GM23248 (cell line): Measurements from ENCODE around the gene NOC2L. TPM values are rescaled to one million over a fixed set of nuclear protein-coding genes. Genes with fewer than 3 reads are reported as not detected.

Experiments
- DNase-seq: peaks from one replicate; pipeline ENCODE4 v3.0.0-alpha.2; 2015
- H2AFZ ChIP-seq: fragments of 200-600 bp; sonication (generic); 2 replicates; pipeline ENCODE4 v1.6.1; 2016; ENCODE audit warnings: antibody characterized with exemption
- H3F3A ChIP-seq: fragments of 200-600 bp; sonication (generic); 2 replicates; pipeline ENCODE4 v1.6.1; 2016; ENCODE audit warnings: mild to moderate bottlenecking, antibody characterized with exemption, mixed run types; ENCODE audit not compliant: insufficient read depth
- H3K27ac ChIP-seq: fragments of 200-600 bp; sonication (generic); 2 replicates; pipeline ENCODE4 v1.5.1; 2016; ENCODE audit warnings: mild to moderate bottlenecking
- H3K27me3 ChIP-seq: fragments of 200-600 bp; sonication (generic); replicated peaks from 2 replicates; pipeline ENCODE4 v1.6.1; 2016; ENCODE audit warnings: mild to moderate bottlenecking; ENCODE audit not compliant: insufficient read depth
- H3K36me3 ChIP-seq: fragments of 200-600 bp; sonication (generic); 2 replicates; pipeline ENCODE4 v1.6.1; 2016; ENCODE audit warnings: low read depth, mild to moderate bottlenecking
- H3K4me1 ChIP-seq: fragments of 200-600 bp; sonication (generic); 2 replicates; pipeline ENCODE4 v1.6.1; 2016; ENCODE audit warnings: mild to moderate bottlenecking; ENCODE audit not compliant: insufficient read depth
- H3K4me2 ChIP-seq: fragments of 200-600 bp; sonication (generic); one replicate; pipeline ENCODE4 v1.6.1; 2016; ENCODE audit warnings: mild to moderate bottlenecking; ENCODE audit not compliant: unreplicated experiment
- H3K4me3 ChIP-seq: fragments of 200-600 bp; sonication (generic); 2 replicates; pipeline ENCODE4 v1.5.1; 2016; ENCODE audit warnings: mild to moderate bottlenecking
- H3K79me2 ChIP-seq: fragments of 200-600 bp; sonication (generic); 2 replicates; pipeline ENCODE4 v1.6.1; 2016; ENCODE audit warnings: mild to moderate bottlenecking; ENCODE audit not compliant: insufficient read depth
- H3K9ac ChIP-seq: fragments of 200-600 bp; sonication (generic); 2 replicates; pipeline ENCODE4 v1.6.1; 2016; ENCODE audit warnings: mild to moderate bottlenecking
- H3K9me2 ChIP-seq: fragments of 200-600 bp; sonication (generic); 2 replicates; pipeline ENCODE4 v1.6.1; 2016; ENCODE audit warnings: mixed run types, mild to moderate bottlenecking, moderate library complexity; ENCODE audit not compliant: insufficient read depth
- H3K9me3 ChIP-seq: fragments of 200-600 bp; sonication (generic); one replicate; pipeline ENCODE4 v1.6.1; 2017; ENCODE audit warnings: low read depth
- H4K20me1 ChIP-seq: fragments of 200-600 bp; sonication (generic); 2 replicates; pipeline ENCODE4 v1.6.0; 2016; ENCODE audit not compliant: insufficient read depth
- EZH2 ChIP-seq: fragments of 200-600 bp; sonication (generic); IDR thresholded peaks from 2 replicates; pipeline ENCODE4 v1.6.1; 2018; ENCODE audit warnings: antibody characterized with exemption, mild to moderate bottlenecking; ENCODE audit not compliant: insufficient read depth, poor library complexity, severe bottlenecking
- EZH2phosphoT487 ChIP-seq: fragments of 200-600 bp; sonication (generic); IDR thresholded peaks from 2 replicates; pipeline ENCODE4 v1.6.1; 2018; ENCODE audit warnings: antibody characterized with exemption, moderate library complexity, mild to moderate bottlenecking, low read depth; ENCODE audit not compliant: insufficient read depth
- WGBS, 2 experiments: methylation state at CpG; one replicate each; pipeline ENCODE4 v1.1.6; 2015 to 2017; ENCODE audit warnings: low lambda C conversion rate in 2 of 2, low coverage in 1 of 2; ENCODE audit errors: missing lambda C conversion rate in 2 of 2; 5-methylcytosine and 5-hydroxymethylcytosine counted together
- in situ Hi-C: fragments of 300-500 bp; cut with MboI; formaldehyde crosslinking; loops from 2 replicates; pipeline ENCODE4 v1.15.0; 2020
- polyA plus RNA-seq: library from polyadenylated mRNA; unstranded; fragments of >200 nt; fragmentation: Nextera tagmentation; extraction: Ambion mirVana; gene quantifications from 2 replicates; pipeline ENCODE4 v1.2.1, GENCODE V29; 2016
- total RNA-seq: library from RNA; depleted of rRNA; stranded (reverse); fragments of >200 nt; shearing (Covaris generic); gene quantifications from 2 replicates; pipeline ENCODE4 v1.2.3, GENCODE V29; 2014

Gene NOC2L
- total and polyA plus RNA-seq, 2 experiments from 2014 or later, result 64.0 to 67.3 TPM

DNA sequence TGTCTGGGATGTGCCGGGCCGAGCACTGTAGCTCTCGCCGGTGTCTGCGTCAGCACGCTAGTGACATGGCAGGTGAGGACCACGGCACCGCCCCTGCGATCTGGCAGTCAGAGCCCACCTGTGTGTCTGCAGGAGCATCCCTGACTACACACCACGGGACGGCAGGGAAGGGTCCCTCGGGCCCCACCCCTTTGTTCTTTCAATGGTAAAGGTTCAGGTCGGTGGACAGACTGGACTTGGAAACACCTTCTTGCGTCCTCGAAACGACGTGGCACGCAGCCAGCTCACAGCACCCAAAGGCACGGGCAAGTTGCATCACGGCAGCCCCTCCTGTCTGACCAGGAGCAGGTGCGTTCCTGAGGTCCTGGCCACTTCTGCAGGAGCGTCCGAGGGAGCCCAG is 39.0 kb downstream of the NOC2L start:
- no peak overlapping the region for H2AFZ ChIP-seq
- H3K9me2 ChIP-seq, result no peaks in the 10 kb centered on the region
- no peak overlapping the region for H3K27ac ChIP-seq
- TF ChIP-seq EZH2, result no peak
- no peak for TF ChIP-seq EZH2phosphoT487
- no peak for DNase-seq
- in situ Hi-C loops, result no loop called here
- H4K20me1 ChIP-seq, result no peaks in the 10 kb centered on the region
- 51 to 53% methylated on average over 23 of the region's 23 CpGs for WGBS, 2 experiments
- no peaks in the 10 kb centered on the region for H3K9me3 ChIP-seq
- peaks cover 13% of the 10 kb centered on the region for H3K4me1 ChIP-seq
- no peaks in the 10 kb centered on the region for H3K27me3 ChIP-seq
- H3K79me2 ChIP-seq, result peaks cover 11% of the 10 kb centered on the region
- no peak overlapping the region for H3K9ac ChIP-seq
- H3K4me3 ChIP-seq, result no peak overlapping the region
- no peaks in the 10 kb centered on the region for H3F3A ChIP-seq
- no peak overlapping the region for H3K4me2 ChIP-seq
- no peaks in the 10 kb centered on the region for H3K36me3 ChIP-seq

DNA sequence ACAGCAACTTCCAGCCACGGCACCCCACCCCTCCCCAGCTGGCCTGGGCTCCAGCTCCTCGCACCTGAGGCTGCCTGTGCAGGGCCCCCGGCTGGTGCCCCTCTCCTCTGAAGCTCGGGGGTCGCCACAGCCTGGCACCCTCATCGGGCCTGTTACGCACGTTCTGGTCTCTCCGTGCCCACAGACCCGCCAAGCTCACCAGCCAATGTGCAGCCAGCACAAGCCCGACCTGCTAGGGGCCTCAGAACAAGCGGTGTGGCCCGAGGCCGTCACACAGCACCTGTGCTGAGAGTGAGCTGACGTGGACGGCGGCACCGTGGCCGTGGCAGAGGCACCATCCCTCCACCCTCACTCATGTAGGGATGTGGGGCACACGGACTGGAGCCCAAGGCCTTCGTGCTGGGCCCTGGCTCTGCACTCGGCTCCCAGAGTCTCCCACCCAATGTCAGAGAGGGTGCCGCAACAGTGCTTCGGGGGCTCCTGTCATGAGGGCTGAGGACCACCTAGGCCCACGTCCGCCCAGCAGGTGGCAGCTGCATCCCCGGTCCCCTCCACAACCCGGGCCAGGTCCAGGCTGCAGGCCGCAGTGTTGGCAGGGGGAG is 39.7 kb downstream of the NOC2L start:
- WGBS, 2 experiments, result 73 to 77% methylated on average over 27 to 29 of the region's 29 CpGs
- TF ChIP-seq EZH2phosphoT487 (no peak), EZH2 (no peak)
- Histone ChIP-seq H3K27ac (no peak overlapping the region), H3K9ac (no peak overlapping the region), H3F3A (no peaks in the 10 kb centered on the region), H2AFZ (no peak overlapping the region), H3K9me2 (no peaks in the 10 kb centered on the region), H3K4me3 (no peak overlapping the region), H3K4me1 (peaks cover 13% of the 10 kb centered on the region), H3K27me3 (no peaks in the 10 kb centered on the region), H3K79me2 (peaks cover 11% of the 10 kb centered on the region), H3K9me3 (no peaks in the 10 kb centered on the region), H3K36me3 (no peaks in the 10 kb centered on the region), H3K4me2 (no peak overlapping the region), H4K20me1 (no peaks in the 10 kb centered on the region)
- in situ Hi-C loops, result no loop called here
- no peak for DNase-seq

GRCh38 chr1:918843-919242 is 40.2 kb downstream of the NOC2L start:
- no peak overlapping the region for H3K27ac ChIP-seq
- H3K4me3 ChIP-seq, result no peak overlapping the region
- DNase-seq, result no peak
- H3K9me2 ChIP-seq, result no peaks in the 10 kb centered on the region
- WGBS, 2 experiments, result 75 to 79% methylated on average over 6 of the region's 6 CpGs
- H3K79me2 ChIP-seq, result peaks cover 11% of the 10 kb centered on the region
- H3K27me3 ChIP-seq, result no peaks in the 10 kb centered on the region
- H2AFZ ChIP-seq, result no peak overlapping the region
- TF ChIP-seq EZH2 (no peak), EZH2phosphoT487 (no peak)
- in situ Hi-C loops, result no loop called here
- H4K20me1 ChIP-seq, result no peaks in the 10 kb centered on the region
- no peaks in the 10 kb centered on the region for H3F3A ChIP-seq
- H3K4me1 ChIP-seq, result peaks cover 13% of the 10 kb centered on the region
- no peak overlapping the region for H3K4me2 ChIP-seq
- no peaks in the 10 kb centered on the region for H3K9me3 ChIP-seq
- H3K9ac ChIP-seq, result no peak overlapping the region
- H3K36me3 ChIP-seq, result no peaks in the 10 kb centered on the region

GRCh38 chr1:918353-918752 is 40.7 kb downstream of the NOC2L start:
- H2AFZ ChIP-seq, result no peak overlapping the region
- H3K4me3 ChIP-seq, result no peak overlapping the region
- no peak overlapping the region for H3K9ac ChIP-seq
- WGBS, 2 experiments, result 74 to 75% methylated on average over 12 to 13 of the region's 15 CpGs
- H3K4me1 ChIP-seq, result peaks cover 13% of the 10 kb centered on the region
- peaks cover 10% of the 10 kb centered on the region for H3K79me2 ChIP-seq
- H3K27me3 ChIP-seq, result no peaks in the 10 kb centered on the region
- H3K9me3 ChIP-seq, result no peaks in the 10 kb centered on the region
- no peak for DNase-seq
- no peaks in the 10 kb centered on the region for H3F3A ChIP-seq
- no peaks in the 10 kb centered on the region for H3K9me2 ChIP-seq
- no peaks in the 10 kb centered on the region for H4K20me1 ChIP-seq
- no peak overlapping the region for H3K27ac ChIP-seq
- no peak overlapping the region for H3K4me2 ChIP-seq
- no peak for TF ChIP-seq EZH2phosphoT487
- no peak for TF ChIP-seq EZH2
- in situ Hi-C loops, result no loop called here
- H3K36me3 ChIP-seq, result no peaks in the 10 kb centered on the region
